C4-2B (cell line): ENCODE results near the gene RNF144A.

ENCODE experiments used
- ZFX ChIP-seq: fragments of 450-650 bp; IDR thresholded peaks from 2 replicates; pipeline ENCODE4 v1.6.1; 2017
- TF ChIP-seq, protein P1 (sequence below): fragments of 450-650 bp; conservative IDR thresholded peaks from 2 replicates; pipeline ENCODE4 v1.5.1; 2017; ENCODE audit warnings: mild to moderate bottlenecking

DNA sequence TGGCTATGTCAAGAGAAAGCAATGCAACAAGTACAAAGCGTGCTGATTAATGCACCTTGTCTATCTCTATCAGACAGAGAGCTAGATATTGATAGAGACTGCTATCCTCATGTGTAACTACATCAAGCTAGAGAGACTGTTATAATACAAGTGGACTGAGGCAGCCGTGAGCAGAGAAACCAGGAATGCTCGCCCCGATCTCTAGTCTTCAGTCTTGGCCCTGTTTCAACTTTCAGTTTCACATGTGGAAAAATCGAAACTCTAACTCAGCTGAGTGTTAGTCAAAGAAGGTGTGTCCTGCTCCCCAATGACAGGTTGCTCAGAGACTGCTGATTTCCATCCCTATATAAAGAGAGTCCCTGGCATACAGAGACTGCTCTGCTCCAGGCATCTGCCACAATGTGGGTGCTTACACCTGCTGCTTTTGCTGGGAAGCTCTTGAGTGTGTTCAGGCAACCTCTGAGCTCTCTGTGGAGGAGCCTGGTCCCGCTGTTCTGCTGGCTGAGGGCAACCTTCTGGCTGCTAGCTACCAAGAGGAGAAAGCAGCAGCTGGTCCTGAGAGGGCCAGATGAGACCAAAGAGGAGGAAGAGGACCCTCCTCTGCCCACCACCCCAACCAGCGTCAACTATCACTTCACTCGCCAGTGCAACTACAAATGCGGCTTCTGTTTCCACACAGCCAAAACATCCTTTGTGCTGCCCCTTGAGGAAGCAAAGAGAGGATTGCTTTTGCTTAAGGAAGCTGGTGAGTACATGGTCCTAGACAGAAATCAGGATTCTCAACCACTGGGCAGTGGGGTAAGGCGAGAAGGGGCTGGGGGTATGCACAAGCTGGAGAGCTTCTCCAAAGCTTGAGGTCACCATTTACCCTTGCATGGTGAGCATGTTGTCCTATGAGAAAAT, 39.6 kb upstream of the RNF144A start, which contains the start of gene RSAD2:
- TF ChIP-seq, protein P1, sequence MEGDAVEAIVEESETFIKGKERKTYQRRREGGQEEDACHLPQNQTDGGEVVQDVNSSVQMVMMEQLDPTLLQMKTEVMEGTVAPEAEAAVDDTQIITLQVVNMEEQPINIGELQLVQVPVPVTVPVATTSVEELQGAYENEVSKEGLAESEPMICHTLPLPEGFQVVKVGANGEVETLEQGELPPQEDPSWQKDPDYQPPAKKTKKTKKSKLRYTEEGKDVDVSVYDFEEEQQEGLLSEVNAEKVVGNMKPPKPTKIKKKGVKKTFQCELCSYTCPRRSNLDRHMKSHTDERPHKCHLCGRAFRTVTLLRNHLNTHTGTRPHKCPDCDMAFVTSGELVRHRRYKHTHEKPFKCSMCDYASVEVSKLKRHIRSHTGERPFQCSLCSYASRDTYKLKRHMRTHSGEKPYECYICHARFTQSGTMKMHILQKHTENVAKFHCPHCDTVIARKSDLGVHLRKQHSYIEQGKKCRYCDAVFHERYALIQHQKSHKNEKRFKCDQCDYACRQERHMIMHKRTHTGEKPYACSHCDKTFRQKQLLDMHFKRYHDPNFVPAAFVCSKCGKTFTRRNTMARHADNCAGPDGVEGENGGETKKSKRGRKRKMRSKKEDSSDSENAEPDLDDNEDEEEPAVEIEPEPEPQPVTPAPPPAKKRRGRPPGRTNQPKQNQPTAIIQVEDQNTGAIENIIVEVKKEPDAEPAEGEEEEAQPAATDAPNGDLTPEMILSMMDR = no peak
- no peak for TF ChIP-seq ZFX
